SK-N-SH (cell line): ENCODE results near the gene SPTBN1.

ENCODE experiments used
- JUND ChIP-seq: IDR thresholded peaks from 2 replicates; pipeline ENCODE4 v1.4.0; 2012
- RAD21 ChIP-seq: IDR thresholded peaks from 2 replicates; pipeline ENCODE4 v1.6.1; 2012; ENCODE audit warnings: mild to moderate bottlenecking, low read length
- RCOR1 ChIP-seq: fragments of 150-350 bp; IDR thresholded peaks from 2 replicates; pipeline ENCODE4 v1.6.1; 2017; ENCODE audit warnings: antibody characterized with exemption, low read length
- TF ChIP-seq, protein P1 (sequence below): IDR thresholded peaks from 2 replicates; pipeline ENCODE4 v1.4.0; 2012; ENCODE audit warnings: low read depth
- TF ChIP-seq, protein P2 (sequence below): fragments of 200-600 bp; sonication (generic); IDR thresholded peaks from 2 replicates; pipeline ENCODE4 v1.6.1; 2017; ENCODE audit warnings: antibody characterized with exemption, mild to moderate bottlenecking, moderate library complexity
- TF ChIP-seq, protein P3 (sequence below): IDR thresholded peaks from 2 replicates; pipeline ENCODE4 v1.4.0; 2012; ENCODE audit warnings: low read depth, borderline replicate concordance
- TF ChIP-seq, protein P4 (sequence below): IDR thresholded peaks from 2 replicates; pipeline ENCODE4 v1.6.1; 2012; ENCODE audit warnings: mild to moderate bottlenecking, low read depth, low read length, moderate library complexity

DNA sequence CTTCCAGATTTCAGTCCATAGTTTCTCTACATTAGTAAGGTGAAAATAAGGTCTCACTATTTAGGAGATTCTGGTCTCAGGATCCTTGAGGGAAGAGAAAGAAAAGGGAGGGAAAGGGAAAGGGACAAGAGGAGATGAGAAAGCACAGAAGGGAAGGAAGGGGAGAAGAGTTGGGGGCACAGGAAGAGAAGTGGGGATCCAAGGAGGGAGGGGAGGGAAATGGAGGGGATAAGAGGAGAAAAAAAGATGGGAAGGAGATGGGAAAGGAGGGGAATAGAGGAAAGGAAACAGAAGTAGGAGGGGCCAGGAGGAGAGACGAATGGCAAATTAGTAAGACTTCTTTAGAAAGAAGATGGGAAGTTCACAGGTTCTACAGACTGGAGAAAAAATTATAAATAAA lies 39.2 kb upstream of the SPTBN1 start:
- TF ChIP-seq, protein P1, sequence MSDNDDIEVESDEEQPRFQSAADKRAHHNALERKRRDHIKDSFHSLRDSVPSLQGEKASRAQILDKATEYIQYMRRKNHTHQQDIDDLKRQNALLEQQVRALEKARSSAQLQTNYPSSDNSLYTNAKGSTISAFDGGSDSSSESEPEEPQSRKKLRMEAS: no peak
- TF ChIP-seq, protein P2, sequence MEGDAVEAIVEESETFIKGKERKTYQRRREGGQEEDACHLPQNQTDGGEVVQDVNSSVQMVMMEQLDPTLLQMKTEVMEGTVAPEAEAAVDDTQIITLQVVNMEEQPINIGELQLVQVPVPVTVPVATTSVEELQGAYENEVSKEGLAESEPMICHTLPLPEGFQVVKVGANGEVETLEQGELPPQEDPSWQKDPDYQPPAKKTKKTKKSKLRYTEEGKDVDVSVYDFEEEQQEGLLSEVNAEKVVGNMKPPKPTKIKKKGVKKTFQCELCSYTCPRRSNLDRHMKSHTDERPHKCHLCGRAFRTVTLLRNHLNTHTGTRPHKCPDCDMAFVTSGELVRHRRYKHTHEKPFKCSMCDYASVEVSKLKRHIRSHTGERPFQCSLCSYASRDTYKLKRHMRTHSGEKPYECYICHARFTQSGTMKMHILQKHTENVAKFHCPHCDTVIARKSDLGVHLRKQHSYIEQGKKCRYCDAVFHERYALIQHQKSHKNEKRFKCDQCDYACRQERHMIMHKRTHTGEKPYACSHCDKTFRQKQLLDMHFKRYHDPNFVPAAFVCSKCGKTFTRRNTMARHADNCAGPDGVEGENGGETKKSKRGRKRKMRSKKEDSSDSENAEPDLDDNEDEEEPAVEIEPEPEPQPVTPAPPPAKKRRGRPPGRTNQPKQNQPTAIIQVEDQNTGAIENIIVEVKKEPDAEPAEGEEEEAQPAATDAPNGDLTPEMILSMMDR: no peak
- TF ChIP-seq, protein P3, sequence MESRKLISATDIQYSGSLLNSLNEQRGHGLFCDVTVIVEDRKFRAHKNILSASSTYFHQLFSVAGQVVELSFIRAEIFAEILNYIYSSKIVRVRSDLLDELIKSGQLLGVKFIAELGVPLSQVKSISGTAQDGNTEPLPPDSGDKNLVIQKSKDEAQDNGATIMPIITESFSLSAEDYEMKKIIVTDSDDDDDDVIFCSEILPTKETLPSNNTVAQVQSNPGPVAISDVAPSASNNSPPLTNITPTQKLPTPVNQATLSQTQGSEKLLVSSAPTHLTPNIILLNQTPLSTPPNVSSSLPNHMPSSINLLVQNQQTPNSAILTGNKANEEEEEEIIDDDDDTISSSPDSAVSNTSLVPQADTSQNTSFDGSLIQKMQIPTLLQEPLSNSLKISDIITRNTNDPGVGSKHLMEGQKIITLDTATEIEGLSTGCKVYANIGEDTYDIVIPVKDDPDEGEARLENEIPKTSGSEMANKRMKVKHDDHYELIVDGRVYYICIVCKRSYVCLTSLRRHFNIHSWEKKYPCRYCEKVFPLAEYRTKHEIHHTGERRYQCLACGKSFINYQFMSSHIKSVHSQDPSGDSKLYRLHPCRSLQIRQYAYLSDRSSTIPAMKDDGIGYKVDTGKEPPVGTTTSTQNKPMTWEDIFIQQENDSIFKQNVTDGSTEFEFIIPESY: no peak
- TF ChIP-seq JUND (no peak), RCOR1 (no peak), RAD21 (no peak)
- TF ChIP-seq, protein P4, sequence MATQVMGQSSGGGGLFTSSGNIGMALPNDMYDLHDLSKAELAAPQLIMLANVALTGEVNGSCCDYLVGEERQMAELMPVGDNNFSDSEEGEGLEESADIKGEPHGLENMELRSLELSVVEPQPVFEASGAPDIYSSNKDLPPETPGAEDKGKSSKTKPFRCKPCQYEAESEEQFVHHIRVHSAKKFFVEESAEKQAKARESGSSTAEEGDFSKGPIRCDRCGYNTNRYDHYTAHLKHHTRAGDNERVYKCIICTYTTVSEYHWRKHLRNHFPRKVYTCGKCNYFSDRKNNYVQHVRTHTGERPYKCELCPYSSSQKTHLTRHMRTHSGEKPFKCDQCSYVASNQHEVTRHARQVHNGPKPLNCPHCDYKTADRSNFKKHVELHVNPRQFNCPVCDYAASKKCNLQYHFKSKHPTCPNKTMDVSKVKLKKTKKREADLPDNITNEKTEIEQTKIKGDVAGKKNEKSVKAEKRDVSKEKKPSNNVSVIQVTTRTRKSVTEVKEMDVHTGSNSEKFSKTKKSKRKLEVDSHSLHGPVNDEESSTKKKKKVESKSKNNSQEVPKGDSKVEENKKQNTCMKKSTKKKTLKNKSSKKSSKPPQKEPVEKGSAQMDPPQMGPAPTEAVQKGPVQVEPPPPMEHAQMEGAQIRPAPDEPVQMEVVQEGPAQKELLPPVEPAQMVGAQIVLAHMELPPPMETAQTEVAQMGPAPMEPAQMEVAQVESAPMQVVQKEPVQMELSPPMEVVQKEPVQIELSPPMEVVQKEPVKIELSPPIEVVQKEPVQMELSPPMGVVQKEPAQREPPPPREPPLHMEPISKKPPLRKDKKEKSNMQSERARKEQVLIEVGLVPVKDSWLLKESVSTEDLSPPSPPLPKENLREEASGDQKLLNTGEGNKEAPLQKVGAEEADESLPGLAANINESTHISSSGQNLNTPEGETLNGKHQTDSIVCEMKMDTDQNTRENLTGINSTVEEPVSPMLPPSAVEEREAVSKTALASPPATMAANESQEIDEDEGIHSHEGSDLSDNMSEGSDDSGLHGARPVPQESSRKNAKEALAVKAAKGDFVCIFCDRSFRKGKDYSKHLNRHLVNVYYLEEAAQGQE: no peak
